ENCODE data around the gene NIP7.
"Not testable (repeated sequence)": the region's sequence is repeated elsewhere in the genome, so short reads cannot be mapped to it uniquely, and the experiment has no call there.

Gene NIP7

DNA sequence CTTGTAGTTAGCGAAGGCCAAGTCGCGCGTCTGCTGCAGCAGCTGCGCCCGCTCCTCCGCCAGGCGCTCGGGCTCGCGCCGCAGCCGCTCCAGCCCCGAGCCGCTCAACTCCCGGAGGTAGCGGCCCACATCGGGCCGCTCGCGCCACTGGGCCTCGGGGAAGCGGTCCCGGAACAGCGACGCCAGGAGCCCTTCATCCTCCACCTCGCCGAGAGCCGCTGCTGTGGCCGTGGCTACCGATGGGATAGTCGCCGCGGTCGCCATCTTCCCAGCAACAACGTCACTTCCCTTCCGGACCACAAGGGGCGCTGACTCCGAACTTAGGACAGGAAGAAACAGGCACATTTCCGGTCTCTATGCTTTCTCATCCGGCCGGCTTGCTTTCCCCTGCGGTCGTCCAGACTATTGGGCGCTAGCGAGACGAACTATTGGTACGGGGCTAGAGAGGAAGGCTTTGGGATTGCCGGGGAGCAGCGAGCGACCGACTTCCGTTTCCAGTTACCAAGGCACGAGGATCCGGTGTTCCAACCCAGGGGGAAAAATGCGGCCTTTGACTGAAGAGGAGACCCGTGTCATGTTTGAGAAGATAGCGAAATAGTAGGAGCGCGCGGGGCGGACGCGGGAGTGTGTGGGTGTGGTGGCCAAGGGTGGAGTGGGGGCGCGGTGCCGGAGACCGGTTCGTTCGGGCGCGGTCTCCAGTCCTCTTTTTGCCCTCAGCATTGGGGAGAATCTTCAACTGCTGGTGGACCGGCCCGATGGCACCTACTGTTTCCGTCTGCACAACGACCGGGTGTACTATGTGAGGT is at the start of gene NIP7, which contains the start of gene COG8:
Gene NIP7, plus strand, starts transcription at position 484 of the 806 bp plus-strand sequence. Its CDS starts 58 bp downstream, at position 542.
Gene COG8, minus strand, starts transcription at position 276 of the 806 bp plus-strand sequence. Its CDS starts 12 bp downstream, at position 264.
- peak; percentile 97 for DNase-seq (ENCODE audit: low read depth)
- peak; percentile 88 for TF ChIP-seq CTCF (IDR thresholded peaks at IDR 0.05; ENCODE audit: control insufficient read depth, extremely low read depth, insufficient read depth)
- H3K4me3 ChIP-seq (ENCODE audit: low read depth, low read length), result peak within 1 kb of the TSS; percentile 95

DNA sequence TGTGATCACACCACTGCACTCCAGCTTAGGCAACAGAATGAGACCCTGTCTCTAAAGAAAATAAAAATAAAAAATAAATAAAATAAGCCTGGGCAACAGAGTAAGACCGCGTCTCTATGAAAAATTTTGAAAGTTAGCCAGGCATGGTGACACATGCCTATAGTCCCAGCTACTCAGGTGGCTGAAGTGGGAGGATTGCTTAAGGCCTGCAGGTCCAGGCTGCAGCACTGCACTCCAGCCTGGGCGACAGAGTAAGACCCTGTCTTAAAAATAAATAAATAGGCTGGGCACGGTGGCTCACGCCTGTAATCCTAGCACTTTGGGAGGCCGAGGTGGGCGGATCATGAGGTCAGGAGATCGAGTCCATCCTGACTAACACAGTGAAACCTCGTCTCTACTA is 47.9 kb upstream of the NIP7 start:
- H3K4me3 ChIP-seq (ENCODE audit: low read depth, low read length); DNase-seq (ENCODE audit: low read depth): not testable (repeated sequence)

GRCh38 chr16:69293401-69293800 is 46.2 kb upstream of the NIP7 start:
- no peak for DNase-seq (ENCODE audit: low read depth)
- H3K4me3 ChIP-seq (ENCODE audit: low read depth, low read length), result no peak overlapping the region
- TF ChIP-seq CTCF (IDR thresholded peaks at IDR 0.05; ENCODE audit: control insufficient read depth, extremely low read depth, insufficient read depth), result no peak

DNA sequence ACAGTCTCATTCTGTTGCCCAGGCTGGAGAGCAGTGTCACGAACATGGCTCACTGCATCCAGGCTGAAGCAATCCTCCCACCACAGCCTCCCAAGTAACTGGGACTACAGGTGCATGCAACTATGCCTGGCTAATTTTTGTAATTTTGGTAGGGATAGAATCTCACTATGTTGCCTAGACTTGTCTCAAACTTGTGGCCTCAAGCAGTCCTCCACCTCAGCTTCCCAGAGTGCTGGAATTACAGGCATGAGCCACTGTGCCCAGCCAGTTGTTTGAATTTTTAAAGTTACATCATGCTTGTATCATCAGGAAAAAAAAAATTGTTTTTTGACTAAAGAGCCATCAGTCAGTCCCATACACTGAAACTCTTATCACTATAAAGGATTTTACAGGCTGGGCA is 45.5 kb upstream of the NIP7 start:
- DNase-seq (ENCODE audit: low read depth), result no peak
- no peak overlapping the region for H3K4me3 ChIP-seq (ENCODE audit: low read depth, low read length)
- TF ChIP-seq CTCF (IDR thresholded peaks at IDR 0.05; ENCODE audit: control insufficient read depth, extremely low read depth, insufficient read depth), result no peak

DNA sequence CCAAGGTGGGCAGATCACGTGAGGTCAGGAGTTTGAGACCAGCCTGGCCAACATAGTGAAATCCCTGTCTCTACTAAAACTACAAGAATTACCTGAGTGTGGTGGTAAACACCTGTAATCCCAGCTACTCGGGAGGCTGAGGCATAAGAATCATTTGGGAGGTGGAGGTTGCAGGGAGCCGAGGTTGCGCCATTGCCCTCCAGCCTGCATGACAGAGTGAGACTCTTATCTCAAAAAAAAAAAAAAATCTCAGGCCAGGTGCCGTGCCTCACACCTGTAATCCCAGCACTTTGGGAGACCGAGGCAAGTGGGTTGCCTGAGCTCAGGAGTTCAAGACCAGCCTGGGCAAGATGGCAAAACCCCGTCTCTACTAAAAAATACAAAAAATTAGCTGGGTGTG is 42.8 kb upstream of the NIP7 start:
- not testable (repeated sequence) for DNase-seq (ENCODE audit: low read depth); H3K4me3 ChIP-seq (ENCODE audit: low read depth, low read length)

DNA sequence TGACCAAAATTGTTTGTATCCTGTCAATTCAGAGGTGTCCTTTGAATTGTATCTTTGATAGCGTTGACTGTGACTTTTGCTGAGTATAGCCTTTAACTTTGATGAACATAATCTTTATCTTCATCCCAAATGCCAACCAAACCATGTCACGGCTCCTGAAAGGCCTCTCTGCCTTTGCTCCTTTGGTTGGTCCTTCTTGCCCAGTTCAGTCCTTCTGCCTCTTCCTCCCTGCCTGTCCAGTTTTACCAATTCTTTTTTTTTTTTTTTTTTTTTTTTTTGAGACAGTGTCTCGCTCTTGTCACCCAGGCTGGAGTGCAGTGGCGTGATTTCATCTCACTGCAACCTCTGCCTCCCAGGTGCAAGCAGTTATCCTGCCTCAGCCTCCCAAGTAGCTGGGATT is 41.3 kb upstream of the NIP7 start:
- TF ChIP-seq CTCF (IDR thresholded peaks at IDR 0.05; ENCODE audit: control insufficient read depth, extremely low read depth, insufficient read depth), result no peak
- DNase-seq (ENCODE audit: low read depth), result no peak

DNA sequence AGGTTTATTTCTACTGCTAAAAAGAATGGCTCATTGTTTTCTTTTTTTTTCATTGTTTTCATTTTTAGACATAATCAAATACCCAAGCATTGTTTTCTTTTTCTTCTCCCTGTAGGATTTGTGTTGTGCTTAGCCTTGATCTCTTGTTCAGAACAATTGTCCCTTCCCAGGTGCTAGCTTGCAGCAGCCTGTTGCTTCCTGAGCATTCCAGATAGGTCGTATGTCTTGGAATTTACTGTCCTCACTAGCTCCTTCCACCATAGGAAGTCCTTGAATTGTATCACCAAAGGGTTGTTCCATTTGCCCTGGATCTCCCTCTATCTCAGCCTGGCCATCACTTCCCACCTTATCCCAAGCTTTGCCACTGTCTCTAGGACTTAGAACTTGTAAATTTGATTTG is 38.4 kb upstream of the NIP7 start:
- H3K4me3 ChIP-seq (ENCODE audit: low read depth, low read length), result no peak overlapping the region
- no peak for DNase-seq (ENCODE audit: low read depth)
- no peak for TF ChIP-seq CTCF (IDR thresholded peaks at IDR 0.05; ENCODE audit: control insufficient read depth, extremely low read depth, insufficient read depth)

More for the DNA sequence above, 41.3 kb upstream of the NIP7 start:
- H3K4me3 ChIP-seq (ENCODE audit: low read depth, low read length), result no peak overlapping the region

GRCh38 chr16:69301861-69302260 is 37.7 kb upstream of the NIP7 start:
- no peak for DNase-seq (ENCODE audit: low read depth)
- no peak for TF ChIP-seq CTCF (IDR thresholded peaks at IDR 0.05; ENCODE audit: control insufficient read depth, extremely low read depth, insufficient read depth)

More at GRCh38 chr16:69301861-69302260, 37.7 kb upstream of the NIP7 start:
- no peak overlapping the region for H3K4me3 ChIP-seq (ENCODE audit: low read depth, low read length)
